GM18873 (cell line): ENCODE results near the gene MCOLN1.
"Not testable (repeated sequence)": the region's sequence is repeated elsewhere in the genome, so short reads cannot be mapped to it uniquely, and the experiment has no call there.

Experiments
- ATAC-seq: cut with Tn5 transposase; IDR thresholded peaks from one replicate; pipeline ENCODE4 v1.9.1; 2021; ENCODE audit warnings: mild to moderate bottlenecking, moderate library complexity, moderate number of reproducible peaks; ENCODE audit not compliant: unreplicated experiment, low FRiP score

Gene MCOLN1

DNA sequence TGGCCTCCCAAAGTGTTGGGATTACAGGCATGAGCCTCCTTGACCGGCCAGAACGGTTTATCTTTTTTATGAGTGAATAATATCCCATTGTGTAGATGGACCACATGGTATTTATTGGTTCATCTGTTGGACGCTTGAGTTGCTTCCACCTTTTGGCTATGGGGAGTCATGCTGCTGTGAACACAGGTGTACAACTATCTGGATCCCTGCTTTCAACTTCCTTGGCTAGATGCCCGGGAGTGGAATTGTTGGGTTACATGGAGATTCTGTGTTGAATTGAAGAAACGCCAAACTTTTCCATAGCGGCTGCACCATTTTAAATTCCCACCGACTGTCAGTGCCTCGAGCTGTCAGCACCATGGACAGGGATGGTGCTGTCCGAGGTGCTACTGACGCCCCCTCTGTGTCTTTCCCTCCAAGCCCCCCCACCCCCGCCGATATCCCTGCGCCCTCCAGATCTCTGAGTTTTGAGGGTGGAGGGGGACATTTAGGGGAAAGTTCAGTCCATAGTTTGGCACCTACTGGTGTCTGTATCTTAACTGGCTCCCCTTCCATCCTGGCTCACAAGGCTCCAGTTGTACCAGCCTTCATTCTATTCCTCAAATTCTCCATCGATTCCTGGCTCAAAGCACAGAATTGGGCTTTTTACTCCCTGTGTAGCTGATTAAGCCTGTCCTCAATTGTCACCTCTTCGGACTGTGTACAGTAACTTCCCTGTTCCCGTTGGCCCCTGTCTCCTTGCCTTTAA, 40.4 kb downstream of the MCOLN1 start:
- ATAC-seq, result no peak

DNA sequence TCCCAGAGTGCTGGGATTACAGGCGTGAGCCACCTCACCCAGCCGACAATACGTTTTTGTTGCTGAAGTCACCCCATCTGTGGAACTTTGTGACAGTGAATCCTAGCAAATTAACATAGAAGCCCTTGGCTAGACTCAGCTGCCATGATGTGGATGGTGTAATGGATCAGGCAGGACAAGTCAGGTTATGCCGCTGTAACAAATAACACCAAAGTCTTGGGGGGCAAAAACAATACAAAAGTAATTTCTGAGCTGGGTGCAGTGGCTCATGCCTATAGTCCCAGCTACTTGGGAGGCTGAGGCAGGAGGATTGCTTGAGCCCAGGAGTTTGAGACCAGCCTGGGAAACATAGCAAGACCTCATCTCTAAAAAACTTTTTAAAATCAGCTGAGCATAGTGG, 42.4 kb downstream of the MCOLN1 start:
- ATAC-seq, result no peak

DNA sequence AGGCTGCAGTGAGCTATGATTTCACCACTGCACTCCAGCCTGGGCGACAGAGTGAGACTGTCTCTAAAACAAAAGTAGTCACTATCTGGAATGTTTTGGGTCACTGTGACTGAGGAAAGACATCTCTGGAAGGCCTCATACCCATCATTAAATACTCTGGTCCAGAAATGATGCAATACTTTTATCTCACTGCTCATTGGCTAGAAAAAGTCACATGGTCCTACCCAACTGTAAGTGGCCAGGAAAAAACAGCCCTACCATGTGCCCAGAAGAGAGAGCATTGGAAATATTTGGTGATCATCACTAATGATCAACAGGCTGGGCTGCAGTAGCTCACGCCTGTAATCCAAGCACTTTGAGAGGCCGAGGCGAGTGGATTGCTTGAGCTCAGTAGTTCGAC, 42.9 kb downstream of the MCOLN1 start:
- ATAC-seq, result no peak

DNA sequence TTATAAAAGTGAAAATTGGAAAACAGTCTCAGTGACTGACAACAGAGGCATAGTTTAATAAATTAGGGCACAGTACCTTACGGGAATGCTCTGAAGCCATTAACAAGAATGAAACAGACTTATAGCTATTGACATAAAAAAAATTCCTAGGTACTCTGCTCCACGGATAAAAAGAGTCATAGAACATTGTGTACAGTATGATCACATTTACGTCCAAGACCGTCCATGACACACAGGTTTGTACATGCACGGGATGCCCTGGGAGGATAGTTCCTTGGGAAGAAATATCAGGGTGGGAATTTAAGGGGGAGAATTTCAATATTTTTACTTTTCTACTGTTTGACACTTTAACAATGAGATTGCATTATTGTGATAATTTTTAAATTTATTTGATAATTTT, 48.3 kb downstream of the MCOLN1 start:
- ATAC-seq, result no peak

DNA sequence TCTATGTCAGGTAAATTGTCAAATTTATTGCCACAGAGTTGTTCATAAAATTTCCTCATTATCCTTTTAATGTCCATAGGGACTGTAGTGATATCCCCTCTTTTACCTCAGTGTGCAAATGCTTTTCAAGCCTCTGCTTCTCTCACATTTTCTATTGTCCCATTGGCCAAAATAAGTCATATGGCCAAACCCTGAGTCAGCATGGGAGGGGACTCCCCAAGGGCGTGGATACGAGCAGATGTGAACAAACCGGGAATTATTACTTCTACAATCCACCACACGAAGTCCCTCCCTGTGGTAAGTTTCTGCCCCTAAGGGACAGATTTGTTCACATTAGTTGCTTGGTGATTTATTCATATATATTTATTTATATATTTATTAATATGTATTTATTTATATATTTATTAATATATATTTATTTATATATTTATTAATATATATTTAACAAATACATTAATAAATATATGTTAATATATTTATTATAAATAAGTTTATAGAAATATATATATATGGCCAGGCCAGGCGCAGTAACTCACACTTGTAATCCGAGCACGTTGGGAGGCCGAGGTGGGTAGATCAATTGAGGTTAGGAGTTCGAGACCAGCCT, 53.1 kb downstream of the MCOLN1 start:
- ATAC-seq, result no peak

DNA sequence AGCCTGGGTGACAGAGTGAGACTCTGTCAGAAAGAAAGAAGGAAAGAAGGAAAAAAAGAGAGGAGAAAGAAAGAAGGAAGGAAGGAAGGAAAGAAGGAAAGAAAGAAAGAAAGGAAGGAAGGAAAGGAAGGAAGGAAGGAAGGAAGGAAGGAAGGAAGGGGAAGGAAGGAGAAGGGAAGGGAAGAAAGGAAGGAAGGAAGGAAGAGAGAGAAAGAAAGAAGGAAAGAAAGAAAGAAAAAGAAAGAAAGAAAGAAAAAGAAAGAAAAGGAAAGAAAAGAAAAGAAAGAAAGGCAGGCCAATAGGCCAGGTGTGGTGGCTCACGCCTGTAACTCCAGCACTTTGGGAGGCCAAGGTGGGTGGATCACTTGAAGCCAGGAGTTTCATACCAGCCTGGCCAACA, 55.0 kb downstream of the MCOLN1 start:
- ATAC-seq, result not testable (repeated sequence)

DNA sequence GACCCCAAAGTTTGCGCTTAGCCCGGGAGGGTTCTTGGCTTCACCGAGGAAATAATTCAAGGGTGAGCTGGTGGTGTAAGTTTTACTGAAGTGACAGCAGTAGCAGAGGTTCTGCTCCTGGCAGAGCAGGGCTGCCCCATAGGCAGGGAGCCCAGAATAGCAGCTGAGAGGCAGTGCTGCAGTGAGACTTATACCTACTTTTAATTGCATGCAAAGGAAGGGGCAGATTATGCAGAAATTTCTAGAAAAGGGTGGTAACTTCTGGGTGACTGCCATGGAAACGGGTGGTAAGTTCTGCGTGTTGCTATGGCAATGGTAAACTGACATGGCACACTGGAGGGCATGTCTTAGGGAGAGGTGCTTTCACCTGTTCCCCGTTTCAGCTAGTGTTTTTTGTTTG, 55.7 kb downstream of the MCOLN1 start:
- ATAC-seq, result no peak

DNA sequence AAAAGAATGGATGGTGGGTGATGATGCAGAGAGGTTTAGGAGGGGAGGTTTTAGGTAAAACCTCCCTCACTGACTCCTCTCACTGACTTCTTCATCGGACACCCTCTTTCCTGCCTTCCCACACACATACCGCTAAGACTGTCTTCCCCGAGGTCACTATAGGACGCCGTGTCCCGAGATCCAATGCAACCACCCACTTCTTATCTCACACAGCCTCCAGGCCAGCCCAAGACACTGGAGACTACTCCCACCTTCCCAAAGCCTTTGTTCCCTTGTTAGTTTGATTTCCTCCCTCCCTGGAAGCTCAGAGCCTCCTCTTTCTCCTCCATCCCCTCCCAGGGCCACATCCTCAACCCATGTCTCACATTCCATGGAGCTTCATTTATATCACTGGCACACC, 56.8 kb downstream of the MCOLN1 start:
- no peak for ATAC-seq

DNA sequence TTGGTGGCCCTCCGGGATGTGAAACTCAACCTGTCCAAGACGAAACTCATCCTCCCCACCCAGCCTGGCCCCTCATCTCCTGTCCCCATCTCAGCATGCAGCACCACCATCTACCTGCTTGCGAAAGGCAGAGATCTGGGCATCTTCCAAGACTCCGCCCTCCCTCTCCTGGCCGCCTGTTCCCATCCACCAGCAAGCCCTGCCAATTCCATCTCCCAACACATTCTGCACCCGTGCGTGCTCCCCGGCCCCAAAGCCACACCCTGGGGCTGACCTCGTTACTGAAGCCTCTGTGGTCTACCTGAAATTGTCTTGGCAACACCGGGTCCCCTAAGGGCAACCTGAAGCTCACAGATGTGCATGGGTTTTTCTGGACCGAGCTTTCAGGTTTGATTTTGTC, 60.0 kb downstream of the MCOLN1 start:
- no peak for ATAC-seq
